Aorta (tissue), 5 donors: ENCODE measurements around the gene BPIFA3. TPM values are rescaled to one million over a fixed set of nuclear protein-coding genes. Genes with fewer than 3 reads are reported as not detected.
"Not testable (repeated sequence)": the region's sequence is repeated elsewhere in the genome, so short reads cannot be mapped to it uniquely, and the experiment has no call there.

Experiments used
- ATAC-seq: fragments of 200-7000 bp; cut with Tn5 transposase; one replicate; pipeline ENCODE4 v1.9.1; 2022; ENCODE audit warnings: moderate library complexity; ENCODE audit not compliant: low FRiP score
- DNase-seq, 2 donors: peaks; one replicate each; pipeline ENCODE4 v3.0.0-alpha.2; 2020
- H3K27ac ChIP-seq, 2 donors: one replicate each; pipeline ENCODE4 v1.5.1; 2013; ENCODE audit warnings: low read length in 2 of 2, mild to moderate bottlenecking in 2 of 2, moderate library complexity in 2 of 2, control low read depth in 1 of 2, inconsistent platforms in 1 of 2, low read depth in 1 of 2
- H3K27me3 ChIP-seq, 2 donors: one replicate each; pipeline ENCODE4 v1.6.1; 2013; ENCODE audit warnings: control low read depth in 1 of 2, low read length in 1 of 2, mild to moderate bottlenecking in 1 of 2, moderate library complexity in 1 of 2; ENCODE audit not compliant: insufficient read depth in 2 of 2, control insufficient read depth in 1 of 2
- H3K36me3 ChIP-seq, 2 donors: one replicate each; pipeline ENCODE4 v1.6.1; 2013; ENCODE audit warnings: control low read depth in 1 of 2, low read length in 1 of 2, mild to moderate bottlenecking in 1 of 2; ENCODE audit not compliant: insufficient read depth in 2 of 2, control insufficient read depth in 1 of 2
- H3K4me1 ChIP-seq, 2 donors: one replicate each; pipeline ENCODE4 v1.6.1; 2013; ENCODE audit warnings: low read length in 2 of 2, control low read depth in 1 of 2, mild to moderate bottlenecking in 1 of 2, moderate library complexity in 1 of 2; ENCODE audit not compliant: insufficient read depth in 2 of 2, control insufficient read depth in 1 of 2
- H3K4me3 ChIP-seq, 2 donors: one replicate each; pipeline ENCODE4 v1.5.1; 2013; ENCODE audit warnings: low read length in 2 of 2, control low read depth in 1 of 2, mild to moderate bottlenecking in 1 of 2
- H3K9me3 ChIP-seq: one replicate; pipeline ENCODE4 v1.6.1; 2013; ENCODE audit warnings: mild to moderate bottlenecking, low read length; ENCODE audit not compliant: control insufficient read depth
- WGBS, 2 donors: extraction: QIAGEN DNeasy Blood & Tissue Kit; methylation state at CpG; one replicate each; pipeline ENCODE4 v1.1.7; 2013; 5-methylcytosine and 5-hydroxymethylcytosine counted together
- intact Hi-C, 2 donors: fragments of 100-400 bp; cut with DNase I; formaldehyde crosslinking; loops; one replicate each; pipeline versions ENCODE4 v1.14.2 to v1.15.0; 2022
- polyA plus RNA-seq, 2 donors: library from polyadenylated mRNA; stranded (reverse); fragments of 200-250 nt; gene quantifications; one replicate each; pipeline ENCODE4 v1.2.3, GENCODE V29; 2013
- total RNA-seq, 2 donors: library from RNA; stranded (reverse); fragmentation: NEBNext Ultra II Directional; extraction: Animal tissue kit (Norgen Biotek cat#: 25700); gene quantifications; one replicate each; pipeline ENCODE4 v1.2.1, GENCODE V29; 2021
- donor health status: healthy with polysubstance abuse.
- donor health status: Bipolar disorder and iron deficiency.
- donor health status: DM: no; HTN: no; CAD: no.
- donor health status: DM: no; HTN: no; CAD: no.
- donor health status: DM: yes; HTN: yes; CAD: no.

The BPIFA3 gene
- total and polyA plus RNA-seq, 4 donors: not detected

- ATAC-seq: no peak
- H3K36me3 ChIP-seq: no peaks in the 10 kb centered on the region
- no peaks in the 10 kb centered on the region for H3K4me1 ChIP-seq
- peaks cover 2% of the 10 kb centered on the region for H3K9me3 ChIP-seq
- intact Hi-C loops: no loop called here
- 45 to 54% methylated on average over 1 of the region's 1 CpG for WGBS, 2 donors
- H3K27ac ChIP-seq: no peak overlapping the region
- no peak overlapping the region for H3K4me3 ChIP-seq
- DNase-seq: no peak
- no peaks in the 10 kb centered on the region for H3K27me3 ChIP-seq
These were observed 35.6 kb upstream of the BPIFA3 start for GRCh38 chr20:33181482-33182093.

- no peaks in the 10 kb centered on the region for H3K36me3 ChIP-seq
- H3K4me3 ChIP-seq: no peak overlapping the region
- intact Hi-C loops: no loop called here
- no peak for ATAC-seq
- H3K9me3 ChIP-seq: peaks cover 2% of the 10 kb centered on the region
- no peak for DNase-seq
- H3K4me1 ChIP-seq: no peaks in the 10 kb centered on the region
- H3K27ac ChIP-seq: no peak overlapping the region
- no peaks in the 10 kb centered on the region for H3K27me3 ChIP-seq
- 73 to 75% methylated on average over 2 of the region's 2 CpGs for WGBS, 2 donors
These were observed 33.8 kb upstream of the BPIFA3 start for GRCh38 chr20:33183312-33183711.

- H3K27ac ChIP-seq, H3K4me1 ChIP-seq, H3K9me3 ChIP-seq, H3K27me3 ChIP-seq, H3K4me3 ChIP-seq, intact Hi-C loops, ATAC-seq, H3K36me3 ChIP-seq, DNase-seq: not testable (repeated sequence)
- 92 to 99% methylated on average over 22 to 40 of the region's 40 CpGs for WGBS, 2 donors
These were observed 32.0 kb upstream of the BPIFA3 start for GRCh38 chr20:33185031-33185590.

GRCh38 chr20:33187491-33187890 is 29.7 kb upstream of the BPIFA3 start:
- ATAC-seq: no peak
- Histone ChIP-seq H3K9me3 (peaks cover 2% of the 10 kb centered on the region), H3K27me3 (no peaks in the 10 kb centered on the region), H3K36me3 (no peaks in the 10 kb centered on the region), H3K27ac (no peak overlapping the region), H3K4me1 (no peaks in the 10 kb centered on the region), H3K4me3 (no peak overlapping the region)
- intact Hi-C loops: no loop called here
- WGBS, 2 donors: 66 to 68% methylated on average over 4 of the region's 4 CpGs
- DNase-seq: no peak

GRCh38 chr20:33188421-33188820 is 28.7 kb upstream of the BPIFA3 start:
- H3K27me3 ChIP-seq: no peaks in the 10 kb centered on the region
- H3K27ac ChIP-seq: no peak overlapping the region
- ATAC-seq: no peak
- H3K4me1 ChIP-seq: no peaks in the 10 kb centered on the region
- H3K4me3 ChIP-seq: no peak overlapping the region
- no peaks in the 10 kb centered on the region for H3K36me3 ChIP-seq
- WGBS, 2 donors: 78 to 82% methylated on average over 9 of the region's 9 CpGs
- no peaks in the 10 kb centered on the region for H3K9me3 ChIP-seq
- intact Hi-C loops: no loop called here
- DNase-seq: no peak

GRCh38 chr20:33191484-33191883 is 25.7 kb upstream of the BPIFA3 start:
- 49 to 55% methylated on average over 3 of the region's 3 CpGs for WGBS, 2 donors

GRCh38 chr20:33191955-33192354 is 25.2 kb upstream of the BPIFA3 start:
- Histone ChIP-seq H3K27ac (no peak overlapping the region), H3K4me3 (no peak overlapping the region), H3K9me3 (no peaks in the 10 kb centered on the region), H3K4me1 (no peaks in the 10 kb centered on the region), H3K36me3 (no peaks in the 10 kb centered on the region), H3K27me3 (no peaks in the 10 kb centered on the region)
- ATAC-seq: no peak
- intact Hi-C loops: no loop called here
- 84 to 86% methylated on average over 1 of the region's 1 CpG for WGBS, 2 donors
- no peak for DNase-seq

More at GRCh38 chr20:33191484-33191883, 25.7 kb upstream of the BPIFA3 start:
- H3K27me3 ChIP-seq: no peaks in the 10 kb centered on the region
- no peak overlapping the region for H3K27ac ChIP-seq
- no peaks in the 10 kb centered on the region for H3K9me3 ChIP-seq
- no peak overlapping the region for H3K4me3 ChIP-seq
- H3K36me3 ChIP-seq: no peaks in the 10 kb centered on the region
- intact Hi-C loops: no loop called here
- no peak for DNase-seq
- no peaks in the 10 kb centered on the region for H3K4me1 ChIP-seq
- ATAC-seq: no peak

- no peak for DNase-seq
- no peaks in the 10 kb centered on the region for H3K27me3 ChIP-seq
- WGBS, 2 donors: 58 to 61% methylated on average over 8 of the region's 8 CpGs
- H3K9me3 ChIP-seq: no peaks in the 10 kb centered on the region
- no peaks in the 10 kb centered on the region for H3K4me1 ChIP-seq
- intact Hi-C loops: no loop called here
- H3K27ac ChIP-seq: no peak overlapping the region
- no peak overlapping the region for H3K4me3 ChIP-seq
- no peak for ATAC-seq
- H3K36me3 ChIP-seq: no peaks in the 10 kb centered on the region
These were observed 24.1 kb upstream of the BPIFA3 start for GRCh38 chr20:33192912-33193501.

GRCh38 chr20:33199026-33199425 is 18.1 kb upstream of the BPIFA3 start:
- H3K4me3 ChIP-seq: no peak overlapping the region
- peaks cover 1% of the 10 kb centered on the region for H3K9me3 ChIP-seq
- H3K4me1 ChIP-seq: no peaks in the 10 kb centered on the region
- no peaks in the 10 kb centered on the region for H3K36me3 ChIP-seq
- H3K27me3 ChIP-seq: no peaks in the 10 kb centered on the region
- ATAC-seq (no peak), DNase-seq (no peak)
- H3K27ac ChIP-seq: no peak overlapping the region
- intact Hi-C loops: no loop called here
- 73 to 77% methylated on average over 3 of the region's 3 CpGs for WGBS, 2 donors
